ENCODE results near the gene PCDHA3.
"Not testable (repeated sequence)": the region's sequence is repeated elsewhere in the genome, so short reads cannot be mapped to it uniquely, and the experiment has no call there.

- not testable (repeated sequence) for TF ChIP-seq CTCF, POLR2A, EP300 (IDR thresholded peaks at IDR 0.05)
Measured at GRCh38 chr5:140848139-140849102, 47.6 kb downstream of the PCDHA3 start, which contains the start of gene PCDHA9.
